ENCODE data around the gene WNT9A. TPM values are rescaled to one million over a fixed set of nuclear protein-coding genes. Genes with fewer than 3 reads are reported as not detected.

The WNT9A gene
- polyA plus RNA-seq, 1 donor from 2014 or later: 0.57 TPM

GRCh38 chr1:227941509-227942020 lies 6.2 kb downstream of the WNT9A start:
- Histone ChIP-seq H2AFZ (ENCODE audit: low read depth, low read length) (no peak overlapping the region), H3K9me2 (ENCODE audit: insufficient read depth, low read length) (no peaks in the 10 kb centered on the region), H3K4me2 (ENCODE audit: low read length) (no peak overlapping the region), H3K27ac (ENCODE audit: low read length) (no peak overlapping the region), H3K36me3 (ENCODE audit: insufficient read depth, low read length) (no peaks in the 10 kb centered on the region), H3F3A (ENCODE audit: insufficient read depth, low read length, poor library complexity, severe bottlenecking) (no peaks in the 10 kb centered on the region), H4K20me1 (ENCODE audit: insufficient read depth) (no peaks in the 10 kb centered on the region), H3K27me3 (ENCODE audit: insufficient read depth, low read depth, low read length) (peaks cover 4% of the 10 kb centered on the region), H3K4me3 (ENCODE audit: low read length) (no peak overlapping the region), H3K9ac (ENCODE audit: low read length) (no peak overlapping the region), H3K9me3 (ENCODE audit: low read length) (no peaks in the 10 kb centered on the region), H3K79me2 (replicated peaks; ENCODE audit: insufficient read depth, low read length) (no peaks in the 10 kb centered on the region)
- TF ChIP-seq TAF1 (IDR thresholded peaks at IDR 0.05; ENCODE audit: low read depth) (no peak), SMC3 (conservative IDR thresholded peaks at IDR 0.05; ENCODE audit: poor library complexity) (no peak), RAD21 (conservative IDR thresholded peaks at IDR 0.05) (no peak), EZH2 (IDR thresholded peaks at IDR 0.05; ENCODE audit: borderline replicate concordance, insufficient read depth, low read length, poor library complexity, severe bottlenecking) (no peak), REST (IDR thresholded peaks at IDR 0.05; ENCODE audit: borderline replicate concordance) (no peak), EP300 (conservative IDR thresholded peaks at IDR 0.05; ENCODE audit: poor library complexity, severe bottlenecking) (no peak), MXI1 (conservative IDR thresholded peaks at IDR 0.05; ENCODE audit: poor library complexity, severe bottlenecking) (no peak), CTCF (IDR thresholded peaks at IDR 0.05; ENCODE audit: poor library complexity, severe bottlenecking) (no peak), POLR2AphosphoS5 (IDR thresholded peaks at IDR 0.05) (no peak)

GRCh38 chr1:227940791-227941241 lies 6.9 kb downstream of the WNT9A start:
- no peaks in the 10 kb centered on the region for H3K27me3 ChIP-seq (ENCODE audit: insufficient read depth, low read depth, low read length)
- H3K9me2 ChIP-seq (ENCODE audit: insufficient read depth, low read length): no peaks in the 10 kb centered on the region
- TF ChIP-seq EZH2 (IDR thresholded peaks at IDR 0.05; ENCODE audit: borderline replicate concordance, insufficient read depth, low read length, poor library complexity, severe bottlenecking): no peak
- no peak overlapping the region for H3K4me3 ChIP-seq (ENCODE audit: low read length)
- H3K4me2 ChIP-seq (ENCODE audit: low read length): no peak overlapping the region
- no peaks in the 10 kb centered on the region for H4K20me1 ChIP-seq (ENCODE audit: insufficient read depth)
- H2AFZ ChIP-seq (ENCODE audit: low read depth, low read length): no peak overlapping the region
- no peaks in the 10 kb centered on the region for H3K79me2 ChIP-seq (replicated peaks; ENCODE audit: insufficient read depth, low read length)
- H3F3A ChIP-seq (ENCODE audit: insufficient read depth, low read length, poor library complexity, severe bottlenecking): no peaks in the 10 kb centered on the region
- H3K36me3 ChIP-seq (ENCODE audit: insufficient read depth, low read length): no peaks in the 10 kb centered on the region
- H3K9me3 ChIP-seq (ENCODE audit: low read length): no peaks in the 10 kb centered on the region
- H3K9ac ChIP-seq (ENCODE audit: low read length): no peak overlapping the region
- H3K27ac ChIP-seq (ENCODE audit: low read length): no peak overlapping the region

Measured in neural cell (in vitro differentiated cells).